ENCODE data around the gene STX2.
"Not testable (repeated sequence)": the region's sequence is repeated elsewhere in the genome, so short reads cannot be mapped to it uniquely, and the experiment has no call there.

The STX2 gene

DNA sequence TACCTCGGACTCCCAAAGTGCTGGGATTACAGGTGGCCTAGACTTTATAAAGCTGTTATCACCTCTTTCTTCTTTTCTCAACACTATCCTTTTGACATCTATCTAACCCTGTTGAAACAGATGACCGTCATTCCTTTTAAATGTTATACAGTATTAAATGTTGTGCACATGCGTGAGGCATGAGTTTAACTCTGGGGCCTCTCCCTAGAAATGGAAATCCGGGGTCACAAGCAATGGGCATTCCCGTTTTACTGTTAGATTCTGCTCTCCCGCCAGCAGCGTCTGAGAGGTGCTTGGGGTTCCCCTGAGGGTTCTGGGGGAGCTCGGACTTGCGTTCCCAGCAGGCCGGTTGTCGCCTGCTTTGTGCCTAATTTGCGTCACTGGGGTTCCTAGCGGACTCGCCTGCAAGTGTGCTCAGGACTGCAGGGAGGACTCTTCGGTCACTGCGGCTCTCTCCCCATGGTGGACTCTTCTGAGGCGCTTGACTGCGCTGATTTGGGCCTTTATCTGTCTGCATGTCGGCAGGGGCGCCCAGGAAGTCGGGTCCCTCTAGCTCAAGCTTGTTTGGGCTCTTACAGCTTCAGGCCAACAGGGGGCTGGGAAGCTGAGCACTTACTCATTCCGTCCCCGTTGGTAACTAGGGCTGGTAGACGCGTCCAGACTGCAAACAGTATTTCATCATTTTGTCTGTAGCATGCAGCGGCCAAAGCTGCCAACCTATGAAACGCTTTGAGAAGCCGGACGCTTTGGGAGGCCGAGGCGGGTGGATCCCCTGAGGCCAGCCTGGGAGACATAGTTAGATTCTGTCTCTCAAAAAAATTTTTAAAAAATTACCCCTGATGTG is 31.6 kb upstream of the STX2 start:
- CTCF ChIA-PET: interaction anchor here (0.8 to 1.3 kb wide), 3 partner anchors 32 to 53 kb away, joined by 3 to 4 read pairs (median 3); partner anchors contain the start of gene STX2
- peak; percentile 73 for DNase-seq (ENCODE audit: extremely low spot score)
- POLR2A ChIA-PET: interaction anchor here (0.8 to 1.2 kb wide), 3 partner anchors 11 to 32 kb away, joined by 3 to 7 read pairs (median 6); no protein-coding TSS in a partner anchor
- no peak for TF ChIP-seq LEF1 (IDR thresholded peaks at IDR 0.05; ENCODE audit: borderline replicate concordance)
- TF ChIP-seq FOXM1 (IDR thresholded peaks at IDR 0.05; ENCODE audit: borderline replicate concordance): no peak
- no peak for TF ChIP-seq ELF4 (IDR thresholded peaks at IDR 0.05)
- peak; percentile 40; the same call in 1 of the 2 replicates for TF ChIP-seq PKNOX1 (IDR thresholded peaks at IDR 0.05)
- TF ChIP-seq FOXK2 (IDR thresholded peaks at IDR 0.05): no peak
- TF ChIP-seq FOXA1 (IDR thresholded peaks at IDR 0.05): no peak

- ChIA-PET POLR2A (no interaction called here), CTCF (no interaction called here)
- no peak for TF ChIP-seq BHLHE40 (IDR thresholded peaks at IDR 0.05; ENCODE audit: borderline replicate concordance)
- no peak for TF ChIP-seq ZNF384 (IDR thresholded peaks at IDR 0.05)
- TF ChIP-seq LEF1 (IDR thresholded peaks at IDR 0.05; ENCODE audit: borderline replicate concordance): no peak
- TF ChIP-seq CTBP1 (IDR thresholded peaks at IDR 0.05; ENCODE audit: borderline replicate concordance): no peak
- TF ChIP-seq FOXA1 (IDR thresholded peaks at IDR 0.05): no peak
- no peak for TF ChIP-seq FOXM1 (IDR thresholded peaks at IDR 0.05; ENCODE audit: borderline replicate concordance)
- no peak for TF ChIP-seq L3MBTL2 (conservative IDR thresholded peaks at IDR 0.05)
- no peak for TF ChIP-seq FOXK2 (IDR thresholded peaks at IDR 0.05)
- TF ChIP-seq NFRKB (IDR thresholded peaks at IDR 0.05): no peak
- TF ChIP-seq SP1 (IDR thresholded peaks at IDR 0.05): no peak
- TF ChIP-seq PKNOX1 (IDR thresholded peaks at IDR 0.05): no peak
- no peak for TF ChIP-seq SUZ12 (IDR thresholded peaks at IDR 0.05)
- TF ChIP-seq ELF4 (IDR thresholded peaks at IDR 0.05): no peak
- no peak for TF ChIP-seq TARDBP (IDR thresholded peaks at IDR 0.05)
- no peak for DNase-seq (ENCODE audit: extremely low spot score)
Observed at GRCh38 chr12:130868412-130868811, 29.4 kb upstream of the STX2 start.

- TF ChIP-seq FOXK2 (IDR thresholded peaks at IDR 0.05): no peak
- TF ChIP-seq ARNT (IDR thresholded peaks at IDR 0.05): no peak
- TF ChIP-seq ZNF384 (IDR thresholded peaks at IDR 0.05): no peak
- TF ChIP-seq NFRKB (IDR thresholded peaks at IDR 0.05): no peak
- no peak for TF ChIP-seq TARDBP (IDR thresholded peaks at IDR 0.05)
- no peak for TF ChIP-seq SUZ12 (IDR thresholded peaks at IDR 0.05)
- TF ChIP-seq HDGF (IDR thresholded peaks at IDR 0.05; ENCODE audit: borderline replicate concordance): no peak
- ChIA-PET CTCF (no interaction called here), POLR2A (no interaction called here)
- DNase-seq (ENCODE audit: extremely low spot score): no peak
Observed at GRCh38 chr12:130863298-130863697, 24.2 kb upstream of the STX2 start.

GRCh38 chr12:130862771-130863170 is 23.7 kb upstream of the STX2 start:
- DNase-seq (ENCODE audit: extremely low spot score); POLR2A ChIA-PET; CTCF ChIA-PET: not testable (repeated sequence)

GRCh38 chr12:130862161-130862560 is 23.1 kb upstream of the STX2 start:
- no peak for DNase-seq (ENCODE audit: extremely low spot score)
- TF ChIP-seq ZNF384 (IDR thresholded peaks at IDR 0.05): no peak
- no peak for TF ChIP-seq ELF4 (IDR thresholded peaks at IDR 0.05)
- TF ChIP-seq BHLHE40 (IDR thresholded peaks at IDR 0.05; ENCODE audit: borderline replicate concordance): no peak
- TF ChIP-seq NFRKB (IDR thresholded peaks at IDR 0.05): no peak
- TF ChIP-seq FOXM1 (IDR thresholded peaks at IDR 0.05; ENCODE audit: borderline replicate concordance): no peak
- TF ChIP-seq PKNOX1 (IDR thresholded peaks at IDR 0.05): no peak
- no peak for TF ChIP-seq HDGF (IDR thresholded peaks at IDR 0.05; ENCODE audit: borderline replicate concordance)
- TF ChIP-seq FOXK2 (IDR thresholded peaks at IDR 0.05): no peak
- no peak for TF ChIP-seq ARNT (IDR thresholded peaks at IDR 0.05)
- TF ChIP-seq CTBP1 (IDR thresholded peaks at IDR 0.05; ENCODE audit: borderline replicate concordance): no peak
- TF ChIP-seq TARDBP (IDR thresholded peaks at IDR 0.05): no peak
- CTCF ChIA-PET: no interaction called here
- POLR2A ChIA-PET: no interaction called here

GRCh38 chr12:130860311-130860710 is 21.3 kb upstream of the STX2 start:
- ChIA-PET POLR2A (no interaction called here), CTCF (no interaction called here)
- TF ChIP-seq FOXA1 (IDR thresholded peaks at IDR 0.05) (no peak), CTBP1 (IDR thresholded peaks at IDR 0.05; ENCODE audit: borderline replicate concordance) (no peak), SUZ12 (IDR thresholded peaks at IDR 0.05) (no peak), PKNOX1 (IDR thresholded peaks at IDR 0.05) (no peak), NFRKB (IDR thresholded peaks at IDR 0.05) (no peak), L3MBTL2 (conservative IDR thresholded peaks at IDR 0.05) (no peak), FOXM1 (IDR thresholded peaks at IDR 0.05; ENCODE audit: borderline replicate concordance) (no peak), ZNF384 (IDR thresholded peaks at IDR 0.05) (no peak), TARDBP (IDR thresholded peaks at IDR 0.05) (no peak), HDGF (IDR thresholded peaks at IDR 0.05; ENCODE audit: borderline replicate concordance) (no peak), LEF1 (IDR thresholded peaks at IDR 0.05; ENCODE audit: borderline replicate concordance) (no peak), SP1 (IDR thresholded peaks at IDR 0.05) (no peak), BHLHE40 (IDR thresholded peaks at IDR 0.05; ENCODE audit: borderline replicate concordance) (no peak), ARNT (IDR thresholded peaks at IDR 0.05) (no peak), FOXK2 (IDR thresholded peaks at IDR 0.05) (no peak), ELF4 (IDR thresholded peaks at IDR 0.05) (no peak)

More at GRCh38 chr12:130860311-130860710, 21.3 kb upstream of the STX2 start:
- no peak for DNase-seq (ENCODE audit: extremely low spot score)
